AG04450 (cell line): Measurements from ENCODE around the gene INTS15. TPM values are rescaled to one million over a fixed set of nuclear protein-coding genes. Genes with fewer than 3 reads are reported as not detected.

Source experiments
- CTCF ChIA-PET: fragments of 300-600, 350-600 bp; formaldehyde crosslinking; extraction: SDS; loops from one replicate; lab custom pipeline; 2022; ENCODE audit warnings: antibody characterized with exemption, inconsistent platforms; lab: Charles Lee
- POLR2A ChIA-PET: fragments of 350-600 bp; formaldehyde crosslinking; extraction: SDS; loops from one replicate; lab custom pipeline; 2021; ENCODE audit warnings: antibody characterized with exemption, inconsistent platforms; lab: Yijun Ruan, JAX
- DNase-seq: peaks from one replicate; pipeline ENCODE4 v3.0.0-alpha.2; 2011; ENCODE audit warnings: low read depth, low spot score
- H3K27ac ChIP-seq: one replicate; pipeline ENCODE4 v1.5.1; 2012; ENCODE audit warnings: low read depth, low read length, control low read depth
- H3K27me3 ChIP-seq: one replicate; pipeline ENCODE4 v1.6.0; 2012; ENCODE audit warnings: low read length; ENCODE audit not compliant: control insufficient read depth, insufficient read depth
- H3K4me3 ChIP-seq: 2 replicates; pipeline ENCODE4 v1.5.1; 2011; ENCODE audit warnings: mild to moderate bottlenecking, low read depth, low read length, control low read depth
- H3K9me3 ChIP-seq: 2 replicates; pipeline ENCODE4 v1.5.1; 2012; ENCODE audit warnings: low read length; ENCODE audit not compliant: control insufficient read depth, insufficient read depth
- CTCF ChIP-seq: IDR thresholded peaks from 2 replicates; pipeline ENCODE4 v1.5.1; 2011; ENCODE audit warnings: low read depth, low read length, control low read depth, inconsistent platforms
- polyA plus RNA-seq: library from polyadenylated mRNA; depleted of rRNA; stranded (reverse); fragments of >200 nt; gene quantifications from 2 replicates; pipeline ENCODE4 v1.2.3, GENCODE V29; 2011

The INTS15 gene
- polyA plus RNA-seq, 1 experiment: 17.1 TPM

GRCh38 chr7:6589151-6589828, 531 bp upstream of the INTS15 start:
- peak overlapping the region; percentile 47 for H3K4me3 ChIP-seq
- CTCF ChIA-PET: interaction anchor here (0.7 to 3.0 kb wide), 6 partner anchors 12 to 73 kb away, joined by 3 to 13 read pairs (median 4); partner anchors contain the start of gene ZDHHC4
- H3K27ac ChIP-seq: no peak overlapping the region
- H3K9me3 ChIP-seq: no peaks in the 10 kb centered on the region; the same call in 1 of the 2 replicates
- POLR2A ChIA-PET: interaction anchor here (1.2 to 1.6 kb wide), 2 partner anchors 11 to 47 kb away, joined by 5 read pairs; partner anchors contain the start of gene ZNF316
- no peaks in the 10 kb centered on the region for H3K27me3 ChIP-seq
- no peak for DNase-seq
- no peak for TF ChIP-seq CTCF

- CTCF ChIA-PET: interaction anchor here (0.7 to 3.0 kb wide), 4 partner anchors 13 to 127 kb away, joined by 3 to 13 read pairs (median 5); partner anchors contain the start of gene ZDHHC4
- Histone ChIP-seq H3K27me3 (no peaks in the 10 kb centered on the region), H3K9me3 (no peaks in the 10 kb centered on the region; the same call in 1 of the 2 replicates), H3K27ac (peak overlapping the region; percentile 52), H3K4me3 (peak overlapping the region; percentile 95)
- TF ChIP-seq CTCF: no peak
- POLR2A ChIA-PET: interaction anchor here (0.7 to 1.6 kb wide), 3 partner anchors 13 to 1748 kb away, joined by 3 to 5 read pairs (median 5); partner anchors contain the start of gene ZNF316
- DNase-seq: no peak
Observed at GRCh38 chr7:6590645-6591110, 857 bp downstream of the INTS15 start.

- Histone ChIP-seq H3K27ac (no peak overlapping the region), H3K9me3 (no peaks in the 10 kb centered on the region), H3K27me3 (no peaks in the 10 kb centered on the region), H3K4me3 (no peak overlapping the region)
- POLR2A ChIA-PET: no interaction called here
- TF ChIP-seq CTCF: no peak
- CTCF ChIA-PET: no interaction called here
- no peak for DNase-seq
Observed at GRCh38 chr7:6600093-6600492, 10.3 kb downstream of the INTS15 start.

GRCh38 chr7:6604458-6604857, 14.6 kb downstream of the INTS15 start:
- ChIA-PET POLR2A (no interaction called here), CTCF (interaction anchor here (0.6 kb wide), 1 partner anchor 889 kb away, joined by 3 read pairs; no protein-coding TSS in a partner anchor)
- TF ChIP-seq CTCF: no peak

More at GRCh38 chr7:6604458-6604857, 14.6 kb downstream of the INTS15 start:
- DNase-seq: no peak
- H3K27me3 ChIP-seq: no peaks in the 10 kb centered on the region
- no peaks in the 10 kb centered on the region for H3K9me3 ChIP-seq
- H3K4me3 ChIP-seq: no peak overlapping the region
- H3K27ac ChIP-seq: peak overlapping the region; percentile 11
